Endothelial cell of umbilical vein (primary cell): ENCODE data around the gene GBE1. TPM values are rescaled to one million over a fixed set of nuclear protein-coding genes. Genes with fewer than 3 reads are reported as not detected.

ENCODE experiments used
- BruUV-seq: library from RNA; stranded (reverse); fragments of 400-500 nt; replicated peaks from 2 replicates; lab custom pipeline; 2021; lab: Mats Ljungman, UMichigan
- CTCF ChIA-PET: fragments of 300-600, 350-600 bp; sonication (Branson Sonifier 250); formaldehyde crosslinking; loops from one replicate; lab custom pipeline; 2021; ENCODE audit warnings: antibody characterized with exemption, inconsistent platforms; lab: Charles Lee
- POLR2A ChIA-PET: fragments of 300-600, 350-600 bp; sonication (Branson Sonifier 250); formaldehyde crosslinking; loops from one replicate; lab custom pipeline; 2021; ENCODE audit warnings: antibody characterized with exemption, inconsistent platforms; lab: Charles Lee
- DNase-seq: peaks from one replicate; pipeline ENCODE4 v3.0.0-alpha.2; 2011; ENCODE audit warnings: low read depth, low spot score
- FAIRE-seq: peaks from 2 replicates; lab custom pipeline; 2011; peaks lifted over from hg19 to GRCh38; lab: Jason Lieb, UNC
- H2AFZ ChIP-seq: 2 replicates; pipeline ENCODE4 v1.6.0; 2012; ENCODE audit warnings: low read depth, low read length, control low read depth, inconsistent platforms
- H3K27ac ChIP-seq: 2 replicates; pipeline ENCODE4 v1.5.1; 2011; ENCODE audit warnings: low read depth, mild to moderate bottlenecking, control low read depth, low read length, moderate library complexity; ENCODE audit not compliant: insufficient read depth
- H3K27me3 ChIP-seq, 2 experiments: 2 replicates each; pipeline versions ENCODE4 v1.6.0 to v1.6.1; 2011; ENCODE audit warnings: low read length in 2 of 2, mixed read lengths in 1 of 2; ENCODE audit not compliant: control insufficient read depth in 2 of 2, insufficient read depth in 2 of 2
- H3K36me3 ChIP-seq, 2 experiments: 2 replicates in 1 of 2; 3 replicates in 1 of 2; pipeline ENCODE4 v1.5.1; 2011; ENCODE audit warnings: low read length in 2 of 2, mild to moderate bottlenecking in 1 of 2, moderate library complexity in 1 of 2; ENCODE audit not compliant: control insufficient read depth in 2 of 2, insufficient read depth in 2 of 2; ENCODE audit errors: extremely low read depth in 1 of 2
- H3K4me1 ChIP-seq: 3 replicates; pipeline ENCODE4 v1.5.1; 2011; ENCODE audit warnings: mild to moderate bottlenecking, low read length; ENCODE audit not compliant: control insufficient read depth, insufficient read depth; ENCODE audit errors: extremely low read depth
- H3K4me2 ChIP-seq: 2 replicates; pipeline ENCODE4 v1.6.1; 2011; ENCODE audit warnings: low read length, control low read depth, mixed read lengths; ENCODE audit not compliant: insufficient read depth
- H3K4me3 ChIP-seq, 3 experiments: fragments of 200-600 bp in 1 of 3; sonication (generic), shearing (Covaris generic) in 1 of 3; replicated peaks in 1 of 3; 2 replicates each; pipeline ENCODE4 v1.5.1; 2011 to 2016; ENCODE audit warnings: control low read depth in 3 of 3, low read length in 3 of 3, mild to moderate bottlenecking in 2 of 3, inconsistent platforms in 1 of 3, low read depth in 1 of 3, moderate library complexity in 1 of 3; ENCODE audit not compliant: insufficient read depth in 1 of 3
- H3K79me2 ChIP-seq: 2 replicates; pipeline ENCODE4 v1.6.0; 2012; ENCODE audit warnings: low read length, inconsistent platforms; ENCODE audit not compliant: control insufficient read depth, insufficient read depth
- H3K9ac ChIP-seq: replicated peaks from 2 replicates; pipeline ENCODE3; 2011; ENCODE audit warnings: low read length, control low read depth; ENCODE audit not compliant: insufficient read depth; ENCODE audit errors: extremely low read depth
- H3K9me1 ChIP-seq: replicated peaks from 3 replicates; pipeline ENCODE4 v1.6.0; 2011; ENCODE audit warnings: mild to moderate bottlenecking, low read length; ENCODE audit not compliant: control insufficient read depth, insufficient read depth; ENCODE audit errors: extremely low read depth
- H3K9me3 ChIP-seq: replicated peaks from 2 replicates; pipeline ENCODE4 v1.5.1; 2012; ENCODE audit warnings: low read length, inconsistent platforms; ENCODE audit not compliant: control insufficient read depth, insufficient read depth
- H4K20me1 ChIP-seq: replicated peaks from 2 replicates; pipeline ENCODE3; 2011; ENCODE audit warnings: mild to moderate bottlenecking, low read length; ENCODE audit not compliant: control insufficient read depth, insufficient read depth; ENCODE audit errors: extremely low read depth
- EZH2 ChIP-seq: IDR thresholded peaks from 2 replicates; pipeline ENCODE4 v1.6.1; 2012; ENCODE audit warnings: borderline replicate concordance, low read depth, mild to moderate bottlenecking, moderate library complexity, low read length, inconsistent platforms; ENCODE audit not compliant: severe bottlenecking
- FOS ChIP-seq: IDR thresholded peaks from 2 replicates; pipeline ENCODE4 v1.6.1; 2011; ENCODE audit warnings: mild to moderate bottlenecking, low read length, moderate library complexity, borderline replicate concordance; ENCODE audit not compliant: insufficient read depth
- GATA2 ChIP-seq: IDR thresholded peaks from 2 replicates; pipeline ENCODE4 v1.7.0; 2011; ENCODE audit warnings: low read depth, mild to moderate bottlenecking, moderate library complexity, mixed read lengths, low read length; ENCODE audit not compliant: insufficient read length, insufficient read depth
- JUN ChIP-seq: IDR thresholded peaks from 2 replicates; pipeline ENCODE4 v1.6.1; 2011; ENCODE audit warnings: borderline replicate concordance, low read depth; ENCODE audit not compliant: insufficient read length, insufficient read depth
- MYC ChIP-seq: IDR thresholded peaks from one replicate; pipeline ENCODE4 v1.6.1; 2011; ENCODE audit warnings: mild to moderate bottlenecking, low read depth, low read length
- POLR2A ChIP-seq: IDR thresholded peaks from 2 replicates; pipeline ENCODE4 v1.6.1; 2012; ENCODE audit warnings: low read depth, mild to moderate bottlenecking, control low read depth, low read length
- POLR2AphosphoS5 ChIP-seq: IDR thresholded peaks from 2 replicates; pipeline ENCODE4 v1.6.1; 2012; ENCODE audit warnings: low read depth, mild to moderate bottlenecking, control low read depth, low read length, moderate library complexity; ENCODE audit not compliant: insufficient read depth
- dilution Hi-C: fragments of 300-500 bp; cut with MboI; formaldehyde crosslinking; loops from one replicate; pipeline ENCODE4 v1.15.0; 2019; ENCODE audit warnings: low sequenced_read_pairs; ENCODE audit not compliant: extremely low pct_ligation_motif_present
- intact Hi-C: fragments of 100-400 bp; cut with micrococcal nuclease; formaldehyde crosslinking; loops from one replicate; pipeline ENCODE4 v1.10.0; 2022
- polyA plus RNA-seq, 4 experiments: library from polyadenylated mRNA; depleted of rRNA in 3 of 4; stranded (reverse) in 3 of 4; unstranded in 1 of 4; fragments of >200 nt; gene quantifications; 2 replicates each; pipeline versions ENCODE4 v1.2.1 to v1.2.3, GENCODE V29; 2011 to 2012; ENCODE audit warnings: missing spikeins in 1 of 4
- total RNA-seq: library from RNA; stranded (reverse); gene quantifications from 2 replicates; pipeline ENCODE4 v1.2.3, GENCODE V29; 2021
- TF ChIP-seq, protein P1 (sequence below), 2 donors: IDR thresholded peaks; 1 replicate in 1 of 2; 2 replicates in 1 of 2; pipeline ENCODE4 v1.5.1; 2011; ENCODE audit warnings: low read length in 2 of 2, mild to moderate bottlenecking in 2 of 2, moderate library complexity in 2 of 2, control low read depth in 1 of 2, inconsistent platforms in 1 of 2, low read depth in 1 of 2; ENCODE audit not compliant: insufficient read depth in 1 of 2; ENCODE audit errors: extremely low read depth in 1 of 2
- TF ChIP-seq, protein P2 (sequence below): IDR thresholded peaks from 2 replicates; pipeline ENCODE4 v1.6.1; 2011; ENCODE audit not compliant: insufficient read depth, insufficient read length

GBE1 gene
- total and polyA plus RNA-seq, 2 donors (not counting 3 experiments of a cell fraction or from before 2014, with no cell fraction given), result 35.9 to 110 TPM

- Histone ChIP-seq H3K9ac (no peak overlapping the region), H3K4me3 (no peak overlapping the region), H3K9me3 (no peaks in the 10 kb centered on the region), H3K79me2 (no peaks in the 10 kb centered on the region), H3K36me3 (no peaks in the 10 kb centered on the region), H3K27me3 (no peaks in the 10 kb centered on the region), H3K27ac (no peak overlapping the region), H4K20me1 (no peaks in the 10 kb centered on the region), H3K4me2 (no peak overlapping the region), H3K9me1 (no peaks in the 10 kb centered on the region), H3K4me1 (peaks cover 13% of the 10 kb centered on the region), H2AFZ (no peak overlapping the region)
- CTCF ChIA-PET, result interaction anchor here (1.3 to 1.9 kb wide), 2 partner anchors 8 to 12 kb away, joined by 3 to 4 read pairs; no protein-coding TSS in a partner anchor
- BruUV-seq, result no TSS peak
- no peak for FAIRE-seq
- DNase-seq, result no peak
- POLR2A ChIA-PET, result no interaction called here
- intact Hi-C loops (no loop called here), dilution Hi-C loops (no loop called here)
- TF ChIP-seq, protein P1, sequence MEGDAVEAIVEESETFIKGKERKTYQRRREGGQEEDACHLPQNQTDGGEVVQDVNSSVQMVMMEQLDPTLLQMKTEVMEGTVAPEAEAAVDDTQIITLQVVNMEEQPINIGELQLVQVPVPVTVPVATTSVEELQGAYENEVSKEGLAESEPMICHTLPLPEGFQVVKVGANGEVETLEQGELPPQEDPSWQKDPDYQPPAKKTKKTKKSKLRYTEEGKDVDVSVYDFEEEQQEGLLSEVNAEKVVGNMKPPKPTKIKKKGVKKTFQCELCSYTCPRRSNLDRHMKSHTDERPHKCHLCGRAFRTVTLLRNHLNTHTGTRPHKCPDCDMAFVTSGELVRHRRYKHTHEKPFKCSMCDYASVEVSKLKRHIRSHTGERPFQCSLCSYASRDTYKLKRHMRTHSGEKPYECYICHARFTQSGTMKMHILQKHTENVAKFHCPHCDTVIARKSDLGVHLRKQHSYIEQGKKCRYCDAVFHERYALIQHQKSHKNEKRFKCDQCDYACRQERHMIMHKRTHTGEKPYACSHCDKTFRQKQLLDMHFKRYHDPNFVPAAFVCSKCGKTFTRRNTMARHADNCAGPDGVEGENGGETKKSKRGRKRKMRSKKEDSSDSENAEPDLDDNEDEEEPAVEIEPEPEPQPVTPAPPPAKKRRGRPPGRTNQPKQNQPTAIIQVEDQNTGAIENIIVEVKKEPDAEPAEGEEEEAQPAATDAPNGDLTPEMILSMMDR (IDR thresholded peaks at IDR 0.05; ENCODE audit: extremely low read depth in 1 of 2, insufficient read depth in 1 of 2, low read depth in 1 of 2, low read length in 2 of 2), result no peak
- TF ChIP-seq FOS (no peak), POLR2A (no peak), POLR2AphosphoS5 (no peak), GATA2 (no peak), EZH2 (no peak), JUN (no peak), MYC (no peak)
- TF ChIP-seq, protein P2, sequence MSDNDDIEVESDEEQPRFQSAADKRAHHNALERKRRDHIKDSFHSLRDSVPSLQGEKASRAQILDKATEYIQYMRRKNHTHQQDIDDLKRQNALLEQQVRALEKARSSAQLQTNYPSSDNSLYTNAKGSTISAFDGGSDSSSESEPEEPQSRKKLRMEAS, result no peak
These were observed 297.7 kb downstream of the GBE1 start for GRCh38 chr3:81463781-81464180.
